GM23338 (cell line): Measurements from ENCODE around the gene TMEM135.

Experiments used
- EZH2 ChIP-seq: fragments of 200-600 bp; sonication (generic); IDR thresholded peaks from one replicate; pipeline ENCODE4 v1.8.0; 2017; ENCODE audit warnings: antibody characterized with exemption, mild to moderate bottlenecking, low read depth; ENCODE audit not compliant: unreplicated experiment
- EZH2phosphoT487 ChIP-seq: fragments of 200-600 bp; sonication (generic); IDR thresholded peaks from one replicate; pipeline ENCODE4 v1.8.1; 2018; ENCODE audit warnings: antibody characterized with exemption; ENCODE audit not compliant: unreplicated experiment
- POLR2AphosphoS5 ChIP-seq: IDR thresholded peaks from 2 replicates; pipeline ENCODE4 v1.6.1; 2016; ENCODE audit warnings: antibody characterized with exemption, low read depth
- TF ChIP-seq, protein P1 (sequence below), 2 experiments: fragments of 200-600 bp in 1 of 2; sonication (generic) in 1 of 2; conservative IDR thresholded peaks; 2 replicates each; pipeline versions ENCODE4 v1.5.1 to v1.6.1; 2016 to 2017; ENCODE audit warnings: antibody characterized with exemption in 2 of 2, low read depth in 2 of 2, mild to moderate bottlenecking in 2 of 2, moderate library complexity in 1 of 2

GRCh38 chr11:87356428-87356827, 318.7 kb downstream of the TMEM135 start:
- TF ChIP-seq POLR2AphosphoS5 = no peak
- TF ChIP-seq, protein P1, sequence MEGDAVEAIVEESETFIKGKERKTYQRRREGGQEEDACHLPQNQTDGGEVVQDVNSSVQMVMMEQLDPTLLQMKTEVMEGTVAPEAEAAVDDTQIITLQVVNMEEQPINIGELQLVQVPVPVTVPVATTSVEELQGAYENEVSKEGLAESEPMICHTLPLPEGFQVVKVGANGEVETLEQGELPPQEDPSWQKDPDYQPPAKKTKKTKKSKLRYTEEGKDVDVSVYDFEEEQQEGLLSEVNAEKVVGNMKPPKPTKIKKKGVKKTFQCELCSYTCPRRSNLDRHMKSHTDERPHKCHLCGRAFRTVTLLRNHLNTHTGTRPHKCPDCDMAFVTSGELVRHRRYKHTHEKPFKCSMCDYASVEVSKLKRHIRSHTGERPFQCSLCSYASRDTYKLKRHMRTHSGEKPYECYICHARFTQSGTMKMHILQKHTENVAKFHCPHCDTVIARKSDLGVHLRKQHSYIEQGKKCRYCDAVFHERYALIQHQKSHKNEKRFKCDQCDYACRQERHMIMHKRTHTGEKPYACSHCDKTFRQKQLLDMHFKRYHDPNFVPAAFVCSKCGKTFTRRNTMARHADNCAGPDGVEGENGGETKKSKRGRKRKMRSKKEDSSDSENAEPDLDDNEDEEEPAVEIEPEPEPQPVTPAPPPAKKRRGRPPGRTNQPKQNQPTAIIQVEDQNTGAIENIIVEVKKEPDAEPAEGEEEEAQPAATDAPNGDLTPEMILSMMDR (conservative IDR thresholded peaks at IDR 0.05; ENCODE audit: low read depth in 2 of 2) = no peak
- TF ChIP-seq EZH2 = no peak
- no peak for TF ChIP-seq EZH2phosphoT487
